Measurements from ENCODE around the gene DNAH9.

- TF ChIP-seq CTCF (IDR thresholded peaks at IDR 0.05): no peak
- no peak for TF ChIP-seq POLR2A (IDR thresholded peaks at IDR 0.05)
Observed at GRCh38 chr17:11561281-11561680, 37.0 kb upstream of the DNAH9 start.
